Measurements from ENCODE around the gene DRC7.

DRC7 gene

GRCh38 chr16:57677622-57678369 lies 16.8 kb upstream of the DRC7 start:
- no peak for DNase-seq

- no peak for DNase-seq
Measured at GRCh38 chr16:57679016-57679415, 15.6 kb upstream of the DRC7 start.

- no peak for DNase-seq
Measured at GRCh38 chr16:57679767-57680482, 14.7 kb upstream of the DRC7 start.

GRCh38 chr16:57680842-57681375 lies 13.7 kb upstream of the DRC7 start:
- DNase-seq, result no peak

- no peak for DNase-seq
Measured at GRCh38 chr16:57681950-57682728, 12.5 kb upstream of the DRC7 start.

- no peak for DNase-seq
Measured at GRCh38 chr16:57682809-57683635, 11.6 kb upstream of the DRC7 start.

- DNase-seq, result no peak
Measured at GRCh38 chr16:57683636-57684545, 10.7 kb upstream of the DRC7 start.

- no peak for DNase-seq
Measured at GRCh38 chr16:57684626-57685358, 9.8 kb upstream of the DRC7 start.

- DNase-seq, result no peak
Measured at GRCh38 chr16:57685633-57686032, 9.0 kb upstream of the DRC7 start.

GRCh38 chr16:57686577-57686976 lies 8.0 kb upstream of the DRC7 start:
- DNase-seq, result no peak

- no peak for DNase-seq
Measured at GRCh38 chr16:57687363-57687929, 7.2 kb upstream of the DRC7 start.

- no peak for DNase-seq
Measured at GRCh38 chr16:57688487-57688986, 6.1 kb upstream of the DRC7 start.

GRCh38 chr16:57688987-57689761 lies 5.4 kb upstream of the DRC7 start:
- DNase-seq, result no peak

GRCh38 chr16:57689762-57690558 lies 4.6 kb upstream of the DRC7 start:
- DNase-seq, result no peak

- DNase-seq, result no peak
Measured at GRCh38 chr16:57690782-57691471, 3.7 kb upstream of the DRC7 start.

GRCh38 chr16:57692636-57693035 lies 2.0 kb upstream of the DRC7 start:
- DNase-seq, result no peak

GRCh38 chr16:57693550-57693949 lies 1.1 kb upstream of the DRC7 start:
- DNase-seq, result no peak

GRCh38 chr16:57694231-57694724 lies 328 bp upstream of the DRC7 start:
- DNase-seq, result no peak
